NCI-H2081 treated with DMSO at 0.1 percent for 48 hours (cell line): Measurements from ENCODE around the gene CEP126.

ENCODE experiments used
- DNase-seq: peaks from one replicate; lab custom pipeline; 2025; lab: John Stamatoyannopoulos, UW

Gene CEP126

GRCh38 chr11:101914738-101915426 lies at the start of gene CEP126:
TSS of gene CEP126 (plus strand) at chr11:101915010. CDS start at chr11:101915285, 275 bp downstream.
- peak; percentile 81 for DNase-seq

DNA sequence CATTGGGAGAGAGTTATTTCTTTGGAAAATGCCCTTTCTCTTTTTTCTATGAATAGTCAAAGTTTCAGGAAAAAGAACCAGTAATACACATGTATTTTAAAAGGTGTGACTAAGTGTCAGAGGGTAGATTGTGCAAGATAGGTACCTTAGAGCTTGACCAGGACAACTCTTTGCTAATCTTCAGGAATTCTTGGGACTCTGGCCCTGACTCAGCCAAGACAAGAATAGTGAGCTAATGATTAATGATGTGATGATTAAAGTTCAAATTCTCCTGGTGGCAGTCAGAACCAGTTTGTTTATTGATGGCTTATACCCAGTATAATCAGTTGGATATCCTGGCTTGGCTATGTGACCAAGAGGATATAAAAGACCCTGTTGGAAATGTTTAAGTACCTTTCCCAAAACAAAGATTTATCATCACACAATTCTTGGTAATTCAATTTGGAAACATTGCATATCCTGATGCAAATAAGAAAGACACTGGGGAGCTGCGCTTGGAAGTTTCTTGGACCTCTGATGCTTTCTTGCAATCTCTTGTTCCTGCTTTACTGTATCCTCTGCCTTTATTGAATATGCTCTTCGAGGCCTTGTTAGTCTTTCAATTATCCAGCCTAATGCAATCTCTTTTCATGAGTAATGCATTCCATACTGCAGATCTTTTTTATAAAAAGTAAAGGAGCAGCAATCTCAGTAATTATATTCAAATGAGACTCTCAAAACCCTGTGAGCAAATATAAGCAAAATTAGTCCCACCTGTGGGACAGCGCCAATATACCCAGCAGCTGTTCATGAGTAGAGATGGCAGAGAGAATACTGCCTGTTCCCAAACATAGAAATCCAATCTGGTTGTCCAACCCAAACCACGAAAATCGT lies 48.0 kb upstream of the CEP126 start:
- DNase-seq: no peak

DNA sequence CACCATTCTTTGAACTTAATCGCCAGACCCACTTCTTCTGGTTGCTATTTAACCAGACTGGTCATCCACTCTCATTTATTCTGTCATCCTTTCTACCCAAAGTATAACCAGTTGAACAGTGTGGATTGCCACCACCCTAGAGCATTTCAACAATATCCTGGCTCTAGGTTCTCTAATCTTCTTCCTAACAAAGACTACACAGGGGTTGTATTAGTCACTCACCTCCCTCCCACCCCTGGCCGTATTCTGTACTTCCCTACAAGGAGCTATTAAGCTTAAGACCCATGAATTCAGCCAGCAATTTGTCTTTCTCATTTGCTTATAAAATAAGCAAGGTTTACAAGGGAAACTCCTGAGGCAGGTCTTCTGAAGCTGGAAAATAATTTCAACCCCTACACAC lies 46.9 kb upstream of the CEP126 start:
- no peak for DNase-seq

DNA sequence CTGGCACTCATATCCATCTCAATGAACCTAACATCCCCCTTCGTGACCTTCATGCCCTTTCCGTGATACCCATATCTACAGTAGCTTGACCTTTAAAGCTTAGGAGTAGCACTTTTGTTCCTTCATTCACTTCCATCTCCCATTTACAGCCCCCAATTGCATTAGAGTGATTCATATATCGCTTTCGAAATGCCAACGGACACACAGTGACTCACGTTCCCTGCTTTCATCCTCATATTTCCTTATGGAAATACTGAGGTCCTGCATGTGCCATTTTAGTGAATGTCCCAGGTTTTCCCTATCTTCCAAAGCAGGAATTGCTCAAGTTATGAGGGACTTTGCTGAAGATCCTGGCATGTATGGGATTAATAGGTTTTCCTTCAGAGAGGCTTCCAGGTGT lies 44.3 kb upstream of the CEP126 start:
- no peak for DNase-seq

DNA sequence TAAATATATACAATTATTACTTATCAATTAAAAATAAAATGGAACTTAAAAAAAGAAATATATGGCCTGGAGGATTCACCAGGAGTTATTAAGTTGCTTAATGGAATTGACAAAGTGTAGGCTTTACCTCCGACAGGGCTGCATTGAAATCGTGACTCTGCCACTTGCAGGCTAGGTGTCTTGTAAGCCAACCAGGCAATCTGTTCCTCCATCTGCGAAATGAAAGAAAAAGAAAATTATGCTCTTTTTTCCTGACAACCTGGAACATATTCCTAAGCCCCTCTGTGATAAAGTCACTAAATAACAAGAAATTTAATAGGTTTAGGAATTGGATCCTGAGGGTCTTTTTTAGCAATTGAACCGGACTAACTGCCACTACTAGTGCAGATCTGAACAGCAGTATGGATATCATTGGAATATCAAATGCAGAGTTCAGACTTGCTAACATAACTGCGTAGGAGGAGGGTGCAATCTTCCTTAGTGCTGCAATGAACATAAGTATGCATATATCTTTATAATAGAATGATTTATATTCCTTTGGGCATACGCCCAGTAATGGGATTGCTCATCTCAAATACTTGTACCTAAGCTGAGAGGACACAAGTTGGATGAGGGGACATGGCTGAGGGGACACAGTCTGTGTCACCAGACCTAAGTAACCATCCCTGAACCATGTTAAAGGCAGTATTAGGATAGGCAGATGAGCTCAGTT lies 42.5 kb upstream of the CEP126 start:
- no peak for DNase-seq

DNA sequence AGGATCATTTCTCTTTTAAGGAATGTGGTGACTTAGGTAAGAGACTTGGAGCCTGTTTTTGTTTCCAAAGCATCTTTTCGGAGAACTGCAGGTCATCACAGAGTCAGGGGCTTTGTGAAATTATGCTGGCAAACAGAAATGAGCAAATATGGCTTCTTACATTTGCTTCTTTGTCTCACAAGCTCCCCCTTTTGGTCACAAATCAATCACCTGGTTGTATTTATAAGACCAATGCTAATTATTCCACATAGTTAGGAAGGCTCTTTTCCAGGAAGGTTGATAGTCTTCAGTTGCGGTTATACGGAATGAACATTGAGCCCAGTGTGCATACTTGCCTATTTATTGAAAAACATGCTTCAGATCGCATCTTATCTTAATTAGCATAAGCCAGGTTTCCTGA lies 34.6 kb upstream of the CEP126 start:
- no peak for DNase-seq

GRCh38 chr11:101881586-101881985 lies 33.2 kb upstream of the CEP126 start:
- no peak for DNase-seq

DNA sequence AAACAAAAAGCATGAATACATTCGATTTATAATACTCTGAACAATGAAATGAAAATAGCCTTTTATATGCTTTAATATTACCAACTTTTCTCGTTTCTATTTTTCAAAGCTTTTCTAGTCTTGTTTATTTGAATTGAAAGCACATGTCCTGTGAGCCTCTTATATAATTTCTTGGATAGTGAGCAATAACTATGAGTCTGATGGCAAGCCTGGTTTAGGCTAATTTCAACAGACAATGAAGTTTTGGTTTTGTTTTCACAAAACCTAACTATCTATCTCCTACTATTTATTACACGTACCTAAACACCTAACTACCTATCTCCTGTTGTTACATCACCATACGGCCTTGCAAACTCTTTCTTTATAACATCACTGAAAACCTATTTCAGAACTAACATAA lies 29.2 kb upstream of the CEP126 start:
- DNase-seq: no peak

DNA sequence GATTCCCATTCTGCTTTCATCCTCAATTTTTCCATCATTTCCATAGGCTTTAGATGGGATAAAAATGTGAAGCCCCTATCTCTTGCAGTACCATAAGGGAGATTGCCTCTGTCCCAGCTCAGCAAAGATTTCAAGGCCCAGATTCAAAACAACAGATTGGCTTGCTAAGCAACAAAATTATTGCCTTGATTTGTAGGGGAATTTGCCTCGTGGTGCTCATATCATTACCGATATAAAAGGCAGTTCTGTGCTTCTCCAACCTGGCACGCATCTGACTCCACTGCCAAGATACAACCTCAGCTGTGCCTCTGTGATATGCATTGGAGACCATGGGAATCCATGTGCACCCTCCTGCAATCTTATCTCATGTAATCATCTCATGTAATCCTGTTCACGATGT lies 25.0 kb upstream of the CEP126 start:
- DNase-seq: no peak

DNA sequence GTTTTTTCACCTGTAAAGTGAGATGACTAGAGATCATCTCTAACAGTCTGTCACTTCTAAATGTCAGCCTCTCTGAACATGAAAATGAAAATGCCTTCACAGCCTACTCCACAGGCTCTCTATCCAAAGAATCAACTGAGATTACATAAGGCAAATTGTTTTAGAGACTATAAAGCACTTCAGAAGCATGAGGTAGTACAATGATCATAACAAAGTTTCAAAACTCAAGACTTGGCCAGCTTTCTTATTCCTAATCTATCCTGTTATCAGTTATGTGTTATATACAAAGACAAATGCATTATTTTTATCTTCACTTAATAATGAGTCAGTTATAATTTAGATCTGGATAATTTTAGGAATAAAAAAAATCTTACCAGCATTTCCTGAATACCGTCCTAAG lies 20.3 kb upstream of the CEP126 start:
- DNase-seq: no peak

DNA sequence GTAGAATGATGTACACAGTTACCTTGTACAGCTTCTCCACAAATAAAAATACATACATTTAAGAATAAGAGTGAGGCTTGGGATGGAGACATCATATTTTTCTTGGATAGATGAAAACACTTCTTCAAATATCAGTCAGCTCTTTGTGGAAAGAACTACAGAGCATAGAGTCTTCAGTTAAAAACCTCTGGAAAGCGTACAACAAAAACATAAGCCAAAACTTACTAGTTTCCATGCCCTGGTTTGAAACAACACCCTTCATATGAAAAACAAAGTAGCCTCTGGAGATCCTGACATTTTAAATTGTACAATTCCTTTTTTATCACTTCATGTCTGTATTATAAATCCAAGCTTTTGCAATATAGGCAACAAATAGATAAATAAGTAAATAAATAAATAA lies 7.0 kb upstream of the CEP126 start:
- DNase-seq: no peak

GRCh38 chr11:101909087-101909486 lies 5.7 kb upstream of the CEP126 start:
- DNase-seq: no peak

- no peak for DNase-seq
Measured at GRCh38 chr11:101912823-101913284, 2.0 kb upstream of the CEP126 start.

- DNase-seq: no peak
Measured at GRCh38 chr11:101913656-101914055, 1.2 kb upstream of the CEP126 start.

- DNase-seq: no peak
Measured at GRCh38 chr11:101914341-101914737, 471 bp upstream of the CEP126 start.

DNA sequence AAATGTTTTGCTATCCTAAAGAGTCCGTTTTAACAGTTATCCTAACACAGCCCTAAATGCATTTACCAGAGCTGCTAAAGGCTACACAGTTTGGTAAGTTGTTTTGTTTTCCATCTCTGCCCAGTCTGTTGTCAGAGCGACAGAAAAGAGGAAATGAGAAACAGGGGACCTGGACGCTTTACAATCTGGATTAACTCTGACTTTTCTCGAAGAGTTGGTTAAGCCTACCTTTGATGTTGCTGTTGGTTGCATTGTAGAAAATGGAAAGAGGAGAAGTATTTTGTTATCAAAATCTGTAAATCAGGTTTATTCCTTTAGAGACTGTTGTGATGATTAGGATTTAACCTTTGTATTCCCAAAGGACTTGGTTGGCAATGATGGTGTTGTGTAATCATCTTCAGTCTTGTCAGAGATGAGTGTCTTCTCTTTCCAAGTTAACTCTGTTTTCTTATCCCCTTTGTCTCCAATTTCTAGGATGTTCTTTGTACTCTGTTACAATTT lies 1.0 kb downstream of the CEP126 start:
- no peak for DNase-seq

DNA sequence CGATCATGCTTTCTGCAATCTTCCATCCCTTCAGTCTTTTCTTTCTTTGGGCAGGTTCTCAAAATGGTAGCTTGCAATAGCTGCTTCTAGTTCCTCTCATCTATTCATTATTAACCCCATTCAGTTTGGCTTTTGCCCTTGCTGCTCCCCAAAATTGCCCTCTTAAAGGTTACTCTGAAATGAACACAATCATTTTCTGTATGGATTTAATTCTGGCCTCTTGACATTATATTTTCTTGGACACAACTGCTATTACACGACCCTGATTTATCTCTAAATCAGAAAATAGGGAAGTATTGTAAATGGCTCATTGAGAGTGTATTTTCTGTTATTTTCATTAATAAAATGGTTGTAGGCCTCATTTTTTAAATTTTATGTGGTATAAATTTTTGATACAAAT lies 1.6 kb downstream of the CEP126 start, which contains the start of gene ANGPTL5:
ANGPTL5 (minus strand) TSS at position 101 of the 400 bp plus-strand sequence. CDS start 8,613 bp downstream, outside the sequence.
- no peak for DNase-seq

- DNase-seq: no peak
Measured at GRCh38 chr11:101917226-101917625, 2.4 kb downstream of the CEP126 start.

DNA sequence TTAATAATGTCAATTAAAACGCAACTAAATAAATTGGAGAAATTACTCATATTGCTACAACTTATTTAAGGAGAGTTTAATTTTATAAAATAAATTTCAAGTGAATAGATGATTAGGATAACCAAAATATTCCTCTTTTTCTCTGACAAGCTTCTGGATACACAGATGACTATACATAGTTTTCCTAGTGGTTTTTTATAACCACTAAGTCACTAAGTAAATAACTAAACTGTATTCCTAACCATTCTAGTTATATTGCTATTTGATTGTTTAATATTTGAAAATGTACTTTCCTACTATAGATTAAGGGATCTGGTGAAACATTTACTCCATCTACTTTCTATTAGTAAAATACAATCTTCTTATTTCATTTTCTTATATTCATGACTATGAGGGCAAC lies 6.2 kb downstream of the CEP126 start:
- DNase-seq: no peak

DNA sequence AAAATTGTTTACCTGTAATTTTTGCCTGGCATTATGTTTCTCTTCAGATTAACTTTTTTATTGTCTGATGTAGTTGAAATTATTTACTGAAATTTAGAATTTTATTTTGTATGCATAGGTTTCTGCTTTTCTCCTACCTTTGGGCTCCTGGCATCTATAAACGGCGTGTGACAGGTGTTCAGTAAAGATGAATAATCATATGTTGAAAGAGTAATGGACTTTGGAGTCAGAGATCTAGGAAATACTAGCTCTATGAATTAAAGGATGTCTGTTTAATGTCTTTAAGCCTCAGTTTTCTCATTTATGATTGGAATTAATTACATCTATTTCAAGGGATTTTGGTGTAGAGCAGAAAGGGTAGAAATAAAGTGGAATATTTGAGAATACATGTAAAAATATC lies 8.7 kb downstream of the CEP126 start:
- DNase-seq: no peak

GRCh38 chr11:101929294-101929915 lies 14.6 kb downstream of the CEP126 start:
- DNase-seq: no peak

GRCh38 chr11:101931692-101932091 lies 16.9 kb downstream of the CEP126 start:
- no peak for DNase-seq
